GOT3 (cell line): ENCODE measurements around the gene CCDC177.

Source experiments
- DNase-seq: peaks from one replicate; lab custom pipeline; 2025; ENCODE audit warnings: mixed read lengths; lab: John Stamatoyannopoulos, UW

The CCDC177 gene

DNA sequence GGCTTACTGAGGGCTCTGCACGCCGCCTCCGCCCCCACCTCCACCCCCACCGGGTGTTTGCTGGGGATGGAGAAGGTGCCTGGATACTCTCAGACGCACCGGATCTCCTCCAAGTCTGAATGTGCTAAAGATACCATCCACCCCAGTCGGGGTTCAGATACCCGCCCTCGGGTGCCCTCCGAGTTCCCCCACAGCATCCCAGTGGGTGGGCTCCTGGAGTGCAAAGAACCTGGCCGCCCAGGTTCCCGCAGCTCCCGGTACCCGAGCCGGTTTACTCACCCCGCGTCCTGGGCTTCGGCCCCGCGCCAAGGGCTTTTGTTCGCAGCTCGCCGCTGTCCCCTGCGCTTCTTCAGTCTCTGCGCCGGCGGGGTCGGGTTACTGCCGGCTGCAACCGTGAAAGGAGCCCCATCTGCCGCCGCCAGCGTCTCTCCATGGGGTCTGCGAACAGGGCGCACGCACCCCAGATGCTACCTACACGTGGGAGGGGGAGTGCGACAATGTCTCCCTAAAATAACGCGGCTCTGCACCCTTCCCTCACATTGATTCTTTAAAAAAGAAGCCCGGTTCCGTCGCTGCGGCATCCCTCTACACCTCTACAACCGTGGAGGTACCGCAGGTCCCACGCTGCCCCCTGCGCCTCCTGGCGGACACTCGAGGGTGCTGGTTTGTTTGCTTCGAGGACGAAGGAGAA, at the start of gene CCDC177:
Gene CCDC177 (minus strand): TSS at position 609 of the 691 bp plus-strand sequence. CDS start 1,249 bp downstream, outside the sequence.
- DNase-seq: no peak

DNA sequence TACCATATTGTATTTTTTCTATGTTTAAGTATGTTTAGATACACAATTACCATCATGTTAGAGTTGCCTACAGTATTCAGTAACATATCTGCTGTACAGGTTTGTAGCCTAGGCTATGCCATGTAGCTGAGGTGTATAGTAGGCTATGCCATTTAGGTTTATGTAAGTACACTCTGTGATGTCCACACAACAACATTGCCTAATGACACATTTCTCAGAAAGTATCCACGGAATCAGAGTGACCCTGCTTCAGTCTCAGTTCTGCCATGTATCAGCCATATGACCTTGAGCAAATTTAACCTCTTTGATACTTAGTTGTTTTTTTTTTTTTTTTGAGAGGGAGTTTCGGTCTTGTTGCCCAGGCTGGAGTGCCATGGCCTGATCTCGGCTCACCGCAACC, 49.5 kb upstream of the CCDC177 start:
- no peak for DNase-seq

DNA sequence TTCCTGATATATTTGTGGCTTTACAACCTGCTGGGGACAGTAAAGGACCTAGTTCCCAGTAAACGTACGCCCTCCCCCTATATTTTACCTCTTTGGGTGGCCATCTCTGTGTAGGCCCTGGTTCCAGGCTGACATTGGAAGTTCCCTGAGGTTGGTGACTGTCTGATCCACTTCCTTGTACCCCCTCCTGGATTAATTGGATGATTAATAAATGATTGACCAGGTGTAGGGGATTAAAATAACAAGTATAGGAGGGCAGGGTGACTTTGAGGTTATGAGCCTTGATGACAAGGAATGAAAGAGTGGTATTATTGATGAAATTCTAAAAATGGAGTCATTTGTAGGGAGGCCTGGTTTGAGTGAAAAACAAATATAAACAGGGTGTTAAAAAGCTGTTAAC, 46.3 kb upstream of the CCDC177 start:
- no peak for DNase-seq

DNA sequence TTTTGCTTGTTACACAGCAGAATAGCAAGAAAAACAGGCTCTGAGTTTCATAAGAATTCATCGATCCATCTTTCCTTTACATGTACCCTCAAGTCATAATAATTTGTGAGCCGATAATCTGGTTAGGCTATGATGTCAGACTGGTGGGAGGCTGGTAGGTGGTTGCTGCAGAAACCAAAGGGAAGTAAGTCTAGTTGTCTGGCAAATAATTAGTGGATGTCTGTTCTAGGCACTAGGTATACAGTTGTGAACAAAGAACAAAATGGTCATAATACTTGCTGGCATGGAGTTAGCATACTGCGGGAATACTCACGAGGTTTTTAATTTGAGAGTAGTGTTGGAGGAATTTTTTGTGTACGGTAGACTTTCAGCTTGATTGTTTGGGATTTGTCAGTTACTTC, 45.5 kb upstream of the CCDC177 start:
- DNase-seq: no peak

DNA sequence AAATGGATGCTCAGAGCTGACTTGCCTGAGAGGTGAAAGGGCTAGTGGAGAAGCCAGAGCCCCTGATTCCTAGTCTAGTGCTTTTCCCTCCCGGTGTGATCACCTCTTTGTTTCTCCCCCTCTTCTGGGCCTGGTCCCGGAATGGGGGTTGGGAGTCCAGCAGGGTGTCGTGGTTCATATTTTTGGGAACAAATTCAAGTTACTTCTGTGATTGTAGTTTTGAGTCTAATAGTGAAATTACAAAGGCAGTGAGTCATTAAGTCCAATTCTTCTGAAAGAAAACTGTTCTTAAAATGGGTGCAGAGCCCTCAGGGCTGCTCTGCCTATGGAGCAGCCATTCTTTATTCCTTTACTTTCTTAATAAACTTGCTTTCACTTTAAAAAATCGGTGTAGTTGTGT, 44.3 kb upstream of the CCDC177 start:
- DNase-seq: no peak

DNA sequence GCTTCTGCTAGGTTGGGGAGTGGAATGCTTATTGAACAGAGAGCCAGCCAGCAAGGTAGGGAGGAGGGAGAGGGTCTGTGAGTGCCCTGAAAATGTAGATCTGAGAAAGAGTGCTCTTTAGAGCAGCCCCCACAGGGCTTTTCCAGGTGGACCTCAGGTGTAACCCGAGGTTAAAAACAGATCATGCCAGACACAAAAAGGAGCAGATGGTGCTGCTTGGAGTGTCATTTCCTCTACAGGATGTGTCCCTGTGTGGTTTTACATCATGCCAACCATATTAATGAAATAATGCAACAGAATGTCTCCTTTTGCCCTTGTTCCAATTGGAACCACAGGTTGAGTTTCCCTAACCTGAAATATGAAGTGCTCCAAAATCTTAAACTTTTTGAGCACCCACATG, 43.1 kb upstream of the CCDC177 start:
- DNase-seq: no peak

DNA sequence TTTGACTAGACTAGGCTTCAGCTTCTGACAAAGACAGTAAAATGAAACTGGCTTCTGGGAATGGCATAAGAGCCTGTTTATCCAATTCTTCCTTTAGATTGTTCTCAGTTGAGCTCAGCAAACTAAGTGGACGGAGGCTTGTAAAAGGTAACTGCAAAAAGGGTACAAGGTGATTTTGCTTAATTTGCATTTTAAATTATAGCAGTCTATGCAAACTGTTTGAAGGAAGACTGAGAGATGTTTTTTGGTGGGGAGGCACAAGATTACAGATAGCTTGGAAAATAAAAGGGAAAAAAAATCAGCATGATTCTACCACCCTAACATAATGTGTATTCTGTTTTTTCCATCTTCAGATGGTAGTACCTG, 41.7 kb upstream of the CCDC177 start:
- DNase-seq: no peak

DNA sequence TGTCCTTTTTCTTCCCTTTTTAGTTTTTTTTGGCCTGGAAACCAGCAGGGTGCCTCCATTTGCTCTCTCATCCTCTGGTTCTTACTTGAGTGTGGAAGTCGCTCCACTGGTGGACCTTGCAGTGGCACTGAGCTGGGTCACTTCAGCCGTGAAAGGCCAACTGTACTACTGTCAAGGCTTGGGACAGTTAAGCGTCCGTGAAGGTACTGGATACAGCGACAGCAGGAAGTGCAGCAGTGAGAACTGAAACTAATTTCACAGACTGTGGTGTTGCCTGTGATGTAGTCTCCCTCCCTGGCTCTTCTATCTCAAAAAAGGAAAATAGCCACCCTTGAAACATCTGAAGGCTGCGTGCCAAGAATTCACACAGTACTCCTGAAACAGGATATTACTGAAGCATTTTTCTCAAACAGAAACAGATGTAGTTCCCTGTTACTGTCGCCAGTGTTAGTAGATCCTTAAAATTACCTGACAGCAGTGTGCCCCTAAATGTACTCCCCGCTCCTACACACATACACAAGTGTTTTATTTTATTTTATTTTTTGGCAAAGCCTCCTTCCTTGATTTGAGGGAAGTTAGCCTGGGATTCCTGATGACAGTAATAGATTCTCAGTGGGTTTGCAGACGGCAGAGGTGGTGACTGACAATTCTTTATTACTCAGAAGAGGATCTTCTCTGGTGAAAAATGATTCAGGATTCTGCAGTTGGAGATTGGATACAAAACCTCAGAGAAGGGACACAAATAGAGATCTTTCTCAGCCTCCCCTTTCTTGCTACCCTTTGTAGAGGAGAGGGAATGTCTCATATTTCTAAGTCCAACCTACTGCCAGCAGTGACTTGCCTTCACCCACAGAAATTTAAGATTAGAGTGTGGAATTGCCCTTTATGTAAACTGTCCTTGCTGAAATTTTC, 41.1 kb upstream of the CCDC177 start:
- DNase-seq: no peak

DNA sequence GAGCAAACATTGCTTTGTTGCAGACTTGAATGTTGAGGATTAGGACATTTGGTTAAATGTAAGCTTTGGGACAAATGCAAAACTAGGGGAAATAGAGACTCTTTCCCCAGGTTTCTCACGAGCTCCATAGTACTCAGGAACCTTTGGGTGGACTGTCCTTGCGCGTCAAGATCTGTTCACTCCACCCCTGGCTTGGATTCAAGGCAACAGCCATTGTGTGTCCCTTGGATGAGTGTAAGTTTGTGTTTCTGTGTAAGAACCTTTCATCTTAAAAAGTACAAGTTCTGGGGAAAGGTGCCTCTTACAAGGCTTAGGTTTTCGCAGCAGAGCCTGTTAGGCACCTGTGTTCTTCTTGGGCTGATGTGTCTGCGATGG, 40.4 kb upstream of the CCDC177 start:
- DNase-seq: no peak

DNA sequence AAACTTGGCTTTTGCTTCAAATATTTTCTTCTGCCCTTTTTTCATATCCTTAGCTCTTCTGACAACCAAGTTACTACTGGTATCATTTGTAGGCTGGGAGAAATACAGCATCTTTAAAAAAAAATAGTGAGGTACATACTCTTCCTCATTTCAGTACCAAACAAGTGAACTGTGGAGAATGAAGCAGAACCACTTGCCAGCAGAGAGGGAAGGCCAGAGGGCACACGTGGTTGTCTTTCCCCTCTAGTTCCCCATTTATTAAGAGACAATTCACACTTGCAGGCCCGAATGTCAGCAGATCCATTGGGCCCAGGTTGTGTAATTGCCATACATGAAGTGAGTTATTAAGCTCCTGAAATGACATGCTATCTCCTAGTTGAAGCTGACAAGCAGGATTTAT, 39.9 kb upstream of the CCDC177 start:
- no peak for DNase-seq

DNA sequence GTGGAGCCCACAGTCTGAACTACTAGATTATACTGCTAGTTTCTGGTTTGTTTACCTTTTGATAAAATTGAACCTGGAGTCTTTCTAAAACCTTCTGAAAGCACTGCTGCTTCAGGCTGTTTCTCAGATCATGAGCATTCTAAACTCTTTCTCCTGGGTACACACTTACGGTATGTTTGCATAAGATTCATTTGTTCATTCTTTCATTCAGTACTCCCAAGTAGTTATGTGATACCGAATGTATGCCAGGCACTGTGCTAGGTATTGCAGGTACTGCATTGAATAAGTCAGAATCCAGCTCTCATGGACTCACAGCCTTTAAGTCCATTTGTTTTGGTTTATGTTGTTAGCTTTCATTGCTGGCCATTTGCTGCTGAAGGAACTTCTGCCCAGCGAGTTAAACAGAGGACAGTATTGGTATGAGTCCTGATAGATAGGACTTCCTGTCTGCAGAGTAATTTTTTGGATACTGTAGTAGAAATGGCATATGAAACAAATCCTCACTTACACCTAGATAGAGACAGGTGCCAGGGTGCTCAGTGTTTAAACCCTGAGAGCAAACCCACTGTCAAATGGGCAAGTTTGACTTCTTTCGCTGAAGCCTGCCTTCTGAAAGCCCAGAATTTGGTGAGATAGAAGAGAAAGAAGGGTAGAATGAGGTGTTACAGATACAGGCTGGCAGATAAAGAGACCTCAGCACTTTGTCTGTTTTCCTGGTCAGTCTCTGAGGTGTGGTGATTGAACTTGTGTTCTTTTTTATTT, 38.8 kb upstream of the CCDC177 start:
- DNase-seq: no peak

DNA sequence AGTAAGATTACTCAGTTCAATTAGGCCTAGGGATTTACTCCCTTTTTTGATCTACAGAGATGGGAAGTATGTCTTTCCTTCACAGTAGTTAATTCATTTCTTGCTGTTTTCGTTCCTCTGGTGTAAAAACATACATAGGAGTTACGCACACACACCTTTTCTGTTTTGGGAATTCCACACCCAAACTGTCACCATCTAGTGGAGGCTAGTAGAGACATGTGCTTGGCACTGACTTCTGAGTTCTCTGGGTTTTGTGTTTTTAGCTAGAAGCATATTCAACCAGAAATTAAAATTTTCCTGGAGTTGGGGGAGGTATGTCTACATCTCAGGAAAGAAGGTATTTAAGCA, 38.1 kb upstream of the CCDC177 start:
- no peak for DNase-seq

DNA sequence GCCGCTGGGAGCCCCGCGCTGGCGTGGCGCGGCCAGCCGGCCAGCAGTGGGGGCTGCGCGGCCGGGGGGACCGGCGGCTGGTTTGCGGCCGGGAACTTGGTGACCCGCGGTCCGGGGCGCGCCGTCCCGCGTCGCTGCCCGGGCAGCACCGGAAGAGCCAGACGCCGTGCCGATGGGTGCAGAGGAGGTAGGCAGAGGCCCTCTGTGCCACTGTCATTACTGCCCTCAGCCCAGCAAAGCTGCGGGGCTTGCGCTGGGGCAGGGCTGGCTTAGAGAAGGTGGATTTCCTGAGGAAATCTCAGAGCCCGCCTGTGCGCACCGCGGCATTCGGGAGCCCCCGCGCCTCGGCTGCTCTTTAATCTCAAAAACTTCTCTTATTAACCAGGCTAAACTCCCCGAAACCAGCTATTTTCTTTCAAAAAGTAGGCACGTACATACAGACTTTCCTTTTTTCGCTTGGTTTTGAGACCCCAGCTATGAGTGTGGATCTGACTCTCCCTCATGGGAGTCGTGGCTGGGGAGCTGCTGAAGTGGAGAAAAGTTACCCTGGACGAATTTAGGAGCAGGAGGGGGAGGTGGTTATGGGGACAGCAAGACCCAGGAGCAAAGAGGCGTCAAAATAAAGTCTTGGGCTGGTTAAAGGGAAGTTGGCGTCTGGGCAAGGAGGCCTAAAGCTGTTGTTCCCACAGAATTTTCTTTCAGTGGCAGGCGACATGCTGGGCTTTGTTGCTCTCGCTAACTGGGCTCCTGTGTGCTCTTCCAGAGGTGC, 37.5 kb upstream of the CCDC177 start:
- no peak for DNase-seq

DNA sequence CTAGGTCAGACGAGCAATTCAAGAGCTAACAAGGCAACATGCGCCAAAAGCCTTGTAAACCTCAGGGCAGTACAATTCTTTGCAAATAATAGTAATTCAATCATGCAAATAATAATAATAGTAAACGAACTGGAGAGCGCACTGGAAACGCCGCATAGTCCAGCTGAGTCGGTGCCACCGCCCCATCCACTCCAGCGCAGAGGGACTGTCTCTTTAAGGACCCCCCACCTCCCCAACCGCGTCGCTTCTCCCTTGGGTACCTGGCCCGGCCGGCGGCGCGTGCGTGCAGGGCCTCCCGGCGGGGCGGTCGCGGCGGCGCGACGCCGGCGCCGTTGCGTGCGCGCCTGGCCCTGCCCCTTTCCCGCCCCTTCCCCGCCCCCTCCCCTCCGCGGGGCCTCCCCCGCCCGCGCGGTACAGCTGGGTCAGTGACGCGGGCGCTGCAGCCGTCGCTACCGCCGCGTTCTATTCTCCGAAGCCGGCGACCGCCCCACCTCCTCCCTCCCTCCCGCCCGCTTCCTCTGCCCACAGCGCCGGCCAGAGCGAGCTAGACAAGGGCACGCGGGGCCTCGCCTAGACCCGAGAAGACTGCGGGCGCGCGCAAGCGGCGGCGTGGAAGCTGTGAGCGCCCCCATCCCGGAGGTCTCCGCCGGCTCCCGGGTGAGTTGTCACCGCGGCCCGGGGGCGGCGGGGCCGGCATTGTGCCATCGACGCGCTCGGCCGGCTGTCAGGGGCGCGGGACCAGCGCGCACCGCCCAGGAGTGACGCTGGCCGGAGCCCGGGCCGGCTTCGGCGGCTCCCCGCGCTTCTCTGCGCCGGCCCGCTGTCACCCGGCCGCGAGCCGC, 36.7 kb upstream of the CCDC177 start, which contains the start of gene SUSD6:
Gene SUSD6 (plus strand): TSS at position 425 of the 842 bp plus-strand sequence. CDS start 46,997 bp downstream, outside the sequence.
- peak; percentile 27 for DNase-seq

DNA sequence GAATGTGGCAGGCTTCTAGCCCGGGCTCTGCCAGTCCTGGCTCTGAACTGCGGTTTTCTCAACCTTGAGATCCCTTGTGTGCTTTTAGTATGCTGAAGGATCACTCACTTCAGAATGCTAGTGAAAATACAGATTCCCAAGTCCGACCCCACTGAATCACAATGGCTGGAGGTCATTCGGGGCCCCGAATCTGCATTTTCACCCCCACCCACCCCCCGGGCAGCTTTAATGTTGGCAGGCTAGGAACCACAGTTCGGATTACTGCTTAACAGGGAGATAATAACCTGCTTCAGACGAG, 36.2 kb upstream of the CCDC177 start:
- DNase-seq: no peak

DNA sequence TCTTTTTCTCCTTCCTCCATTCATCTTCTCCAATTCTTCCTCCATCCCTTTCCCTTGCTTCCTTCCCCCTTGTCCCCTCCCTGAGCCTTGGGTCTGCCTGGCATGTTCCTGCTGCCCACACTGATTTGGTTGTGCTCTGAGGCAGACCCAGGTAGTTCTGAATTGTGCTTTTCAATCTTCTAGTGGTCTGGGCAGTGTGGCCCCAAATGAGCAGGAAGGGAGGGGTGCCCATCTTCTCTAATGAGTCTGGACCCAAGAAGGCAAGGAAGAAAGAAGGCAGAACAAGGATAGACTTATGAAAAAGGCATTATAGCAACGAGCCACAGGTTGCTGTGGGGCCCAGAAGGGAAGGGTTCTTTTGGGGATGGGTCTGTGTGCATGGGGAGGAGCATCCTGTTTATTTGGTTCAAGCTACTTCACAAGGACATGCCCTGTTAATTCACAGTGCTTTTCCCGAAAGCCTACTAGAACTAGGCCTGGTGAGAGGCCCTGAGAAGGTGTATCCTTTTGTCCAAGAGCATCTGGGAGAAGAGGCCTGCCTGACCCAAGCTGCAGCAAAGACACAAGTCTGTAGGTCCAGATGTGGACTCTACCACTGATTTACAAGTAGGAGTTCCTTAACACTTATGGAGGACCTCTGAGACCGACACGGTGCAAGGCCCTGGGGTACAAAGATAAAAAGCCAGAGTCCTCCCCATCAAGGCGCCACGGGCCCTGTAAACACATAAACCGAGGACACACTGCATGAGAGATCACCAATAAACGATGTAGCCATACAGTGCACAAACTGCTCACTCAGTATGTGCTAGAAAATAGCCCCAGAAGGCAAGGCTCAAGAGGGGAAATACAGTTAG, 35.6 kb upstream of the CCDC177 start:
- no peak for DNase-seq

DNA sequence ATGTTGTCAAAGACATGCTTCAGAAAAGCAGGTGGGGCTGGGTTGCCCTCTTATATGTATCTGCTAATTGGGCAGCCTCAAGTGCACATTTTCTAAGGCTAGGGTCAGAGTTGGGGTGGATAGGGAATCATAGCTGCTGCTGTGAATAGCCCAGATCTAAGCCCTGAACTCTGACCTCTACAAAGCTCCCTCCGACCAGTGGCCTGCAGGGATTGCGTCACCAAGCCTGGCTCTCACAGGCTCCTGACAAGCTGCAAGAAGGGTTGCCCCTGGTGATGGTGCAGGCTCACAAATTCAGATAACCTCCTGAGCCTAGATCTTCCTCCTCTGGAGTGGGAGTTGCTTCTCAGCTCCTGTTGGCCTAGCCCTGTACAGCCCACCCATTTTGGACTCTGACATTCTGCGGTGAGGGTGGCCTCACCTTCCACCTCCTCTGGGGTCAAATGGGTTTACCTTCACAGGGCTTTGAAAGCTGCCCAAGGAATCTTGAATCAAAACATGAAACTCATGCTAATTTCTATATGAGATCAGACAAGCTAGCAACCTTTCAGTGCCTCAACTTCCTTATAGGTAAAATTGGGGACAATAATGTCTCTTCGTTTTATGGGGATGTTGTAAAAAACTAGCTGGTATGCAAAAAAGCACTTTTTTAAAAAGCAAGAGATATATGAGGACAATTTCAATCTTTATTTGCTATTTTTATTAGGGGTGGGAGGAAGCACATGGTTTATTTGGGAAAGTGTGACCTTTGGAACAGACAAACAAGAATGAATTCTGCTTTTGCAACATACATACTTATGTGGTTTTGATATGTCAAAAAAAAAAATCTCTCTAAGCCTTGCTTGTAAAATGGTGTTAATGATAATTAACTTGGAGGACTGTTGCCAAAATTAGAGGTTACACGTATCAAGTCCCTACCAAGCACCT, 31.9 kb upstream of the CCDC177 start:
- DNase-seq: no peak

DNA sequence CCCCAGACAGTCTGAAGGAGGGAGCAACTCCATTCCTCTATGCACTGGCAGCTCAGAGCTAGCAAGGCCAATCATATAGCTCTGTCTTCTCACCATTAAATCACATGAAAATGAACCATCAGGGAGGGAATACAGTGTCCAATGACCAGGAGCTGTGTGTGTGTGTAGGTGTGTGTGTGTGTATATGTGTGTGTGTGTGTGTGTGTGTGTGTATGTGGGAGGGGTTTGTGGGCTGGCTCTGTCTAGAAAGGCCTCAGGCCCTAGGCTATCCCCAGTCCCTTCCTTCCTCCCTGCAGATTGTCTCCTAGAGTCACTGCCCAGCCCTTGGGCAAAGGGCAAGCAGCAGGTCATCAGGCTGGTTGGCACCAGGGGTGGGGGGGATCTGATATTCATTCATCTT, 31.1 kb upstream of the CCDC177 start:
- DNase-seq: no peak

DNA sequence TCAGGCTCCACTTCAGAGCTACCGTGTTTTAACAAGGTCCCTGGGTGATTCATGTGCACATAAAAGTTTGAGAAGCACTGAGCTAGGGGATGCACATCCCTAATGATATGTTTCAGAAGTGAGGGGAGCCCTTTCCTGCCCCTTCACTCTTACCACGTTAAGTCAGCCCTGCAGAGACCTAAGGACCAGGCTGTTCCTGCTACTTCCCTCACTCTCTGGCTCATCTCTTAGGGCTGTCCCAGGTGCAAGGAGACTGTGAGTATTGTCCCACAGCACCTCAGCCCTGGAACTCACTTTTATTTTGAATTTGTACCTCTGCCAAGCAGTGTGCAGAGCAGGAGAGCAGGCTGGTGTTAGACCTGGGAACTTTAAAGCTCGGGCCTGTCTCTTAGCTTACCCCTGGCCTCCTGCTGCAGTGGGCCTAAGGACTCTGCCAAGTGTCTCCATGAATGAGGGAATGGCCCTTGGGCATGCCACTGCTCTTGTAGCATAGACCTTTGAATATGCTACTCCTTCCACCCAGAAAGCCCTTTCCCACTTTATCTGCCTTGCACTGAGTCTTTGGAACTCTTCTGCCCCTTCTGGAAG, 25.7 kb upstream of the CCDC177 start:
- no peak for DNase-seq
